Gastroesophageal sphincter (tissue), 3 donors: ENCODE results near the gene IMMP2L.

Experiments used
- CTCF ChIP-seq, 4 experiments: fragments of 200-600 bp in 2 of 4; fragments of 450-650 bp in 2 of 4; sonication (generic) in 1 of 4; IDR thresholded peaks; one replicate each; pipeline ENCODE4 v1.5.1; 2017 to 2019; ENCODE audit warnings: antibody characterized with exemption in 4 of 4, mild to moderate bottlenecking in 2 of 4, moderate library complexity in 2 of 4
- POLR2A ChIP-seq, 2 donors: fragments of 450-650 bp; IDR thresholded peaks; one replicate each; pipeline ENCODE4 v1.6.1; 2017; ENCODE audit warnings: antibody characterized with exemption in 2 of 2, mild to moderate bottlenecking in 2 of 2, moderate library complexity in 1 of 2
- POLR2AphosphoS5 ChIP-seq: sonication (generic); formaldehyde crosslinking; IDR thresholded peaks from one replicate; pipeline ENCODE4 v1.6.1; 2017; ENCODE audit warnings: antibody characterized with exemption

GRCh38 chr7:110940756-110941155, 621.5 kb downstream of the IMMP2L start:
- TF ChIP-seq CTCF (IDR thresholded peaks at IDR 0.05) = no peak
- TF ChIP-seq POLR2AphosphoS5 = no peak
- no peak for TF ChIP-seq POLR2A (IDR thresholded peaks at IDR 0.05)
